HUDEP-2 (cell line): ENCODE data around the gene B4GALT4.
A peak's percentile ranks its signal among the peaks of the same experiment; 100 is the strongest.
"Not testable (repeated sequence)": the region's sequence is repeated elsewhere in the genome, so short reads cannot be mapped to it uniquely, and the experiment has no call there.

Experiments used
- DNase-seq, 76 experiments: peaks; one replicate each; lab custom pipeline; 2025; ENCODE audit not compliant: unreplicated experiment in 76 of 76; lab: John Stamatoyannopoulos, UW

B4GALT4 gene, protein sequence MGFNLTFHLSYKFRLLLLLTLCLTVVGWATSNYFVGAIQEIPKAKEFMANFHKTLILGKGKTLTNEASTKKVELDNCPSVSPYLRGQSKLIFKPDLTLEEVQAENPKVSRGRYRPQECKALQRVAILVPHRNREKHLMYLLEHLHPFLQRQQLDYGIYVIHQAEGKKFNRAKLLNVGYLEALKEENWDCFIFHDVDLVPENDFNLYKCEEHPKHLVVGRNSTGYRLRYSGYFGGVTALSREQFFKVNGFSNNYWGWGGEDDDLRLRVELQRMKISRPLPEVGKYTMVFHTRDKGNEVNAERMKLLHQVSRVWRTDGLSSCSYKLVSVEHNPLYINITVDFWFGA

DNA sequence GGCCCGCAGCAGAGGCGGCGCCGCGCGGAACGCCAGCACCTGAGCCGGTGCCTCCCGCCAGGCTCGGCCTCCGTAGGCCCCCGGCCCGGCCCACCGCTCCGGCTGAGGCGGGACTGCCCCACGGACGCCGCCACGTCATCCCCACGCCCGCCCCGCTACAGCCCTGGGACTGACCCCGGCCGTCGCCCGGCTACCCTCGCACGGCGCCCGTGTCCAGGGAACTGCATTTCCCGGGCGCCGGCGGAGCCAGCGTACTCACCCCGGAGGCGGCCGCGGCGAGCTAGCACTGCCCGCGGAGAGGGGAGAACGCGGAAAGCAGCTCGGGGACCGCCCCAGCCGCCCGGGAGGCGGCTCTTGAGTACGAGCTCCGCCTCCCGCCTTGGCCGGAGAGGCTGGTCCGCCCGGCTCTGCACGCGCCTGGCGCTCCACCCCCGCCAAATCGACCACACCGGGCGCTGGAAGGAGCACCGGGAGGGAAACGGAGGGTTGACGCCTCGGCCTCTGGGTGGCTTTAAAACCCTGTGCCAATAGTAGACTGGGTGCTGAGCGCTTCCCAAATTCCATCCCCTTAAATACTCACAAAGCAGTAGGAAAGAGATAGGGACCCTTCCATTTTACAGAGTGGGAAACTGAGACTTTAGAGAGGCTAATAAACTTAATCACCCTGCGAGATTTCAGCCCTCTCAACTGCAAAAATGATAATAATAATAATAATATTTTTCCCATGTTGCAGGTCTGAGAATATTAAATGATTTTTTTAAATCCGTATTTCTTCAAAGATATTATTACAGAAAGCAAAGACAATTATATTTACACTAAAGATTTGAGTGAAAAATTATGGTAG, at the start of gene B4GALT4:
Gene B4GALT4, minus strand, starts transcription at position 288 of the 844 bp plus-strand sequence. CDS start 10,779 bp downstream, outside the sequence.
- DNase-seq = peak in 73 of 76 experiments; percentile 9 to 83 (median 60)

DNA sequence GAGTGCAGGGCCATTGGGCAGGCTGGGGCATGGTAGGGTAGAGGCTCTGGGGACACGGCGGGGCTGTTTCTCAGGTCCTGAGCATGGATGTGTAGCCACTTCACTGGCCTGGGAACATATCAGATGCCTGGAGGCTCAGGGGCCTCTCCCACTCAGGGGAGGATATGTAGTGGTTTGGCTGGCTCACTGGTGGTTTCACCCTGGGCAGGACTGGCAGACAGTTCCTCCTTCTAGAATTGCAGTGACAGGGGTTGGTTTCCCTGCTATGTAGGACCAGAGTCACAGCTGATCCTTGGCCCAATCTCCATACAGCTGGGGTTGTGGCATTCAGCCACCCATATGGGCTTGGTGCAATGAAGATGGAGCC, 48.7 kb upstream of the B4GALT4 start:
- no peak for DNase-seq

- DNase-seq = no peak
Measured at GRCh38 chr3:119288669-119289403, 48.2 kb upstream of the B4GALT4 start.

DNA sequence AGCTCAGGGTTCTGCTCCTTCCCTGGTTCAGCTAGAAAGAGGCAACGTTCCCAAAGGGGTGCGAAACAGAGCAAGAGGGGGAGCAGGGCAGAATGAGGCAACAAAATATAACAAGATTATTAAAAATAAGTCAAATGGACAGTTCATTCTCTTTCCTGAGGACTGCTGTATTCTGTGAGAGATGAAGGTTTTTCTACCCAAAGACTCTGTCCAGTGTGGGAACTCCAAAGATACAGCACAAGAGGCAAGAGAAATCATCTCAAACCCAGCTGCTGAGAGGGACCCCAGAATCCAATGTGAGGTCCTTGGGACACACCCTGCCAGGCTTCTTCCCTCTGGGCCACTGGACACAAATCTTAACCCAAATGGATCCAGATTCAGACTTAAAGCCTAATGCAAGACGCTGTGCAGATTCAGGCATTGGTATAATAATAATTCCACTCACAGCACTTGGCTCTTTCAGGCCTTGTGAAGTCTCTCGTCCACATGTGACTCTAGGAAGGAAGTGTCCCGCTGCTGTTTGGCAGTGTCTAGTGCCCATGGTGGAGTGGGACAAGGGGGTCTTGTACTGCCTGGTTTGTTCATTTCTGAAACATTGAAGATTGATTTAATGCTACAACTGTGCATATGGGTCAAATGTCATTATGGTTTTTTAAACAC, 39.0 kb upstream of the B4GALT4 start:
- DNase-seq = no peak

GRCh38 chr3:119279101-119279554, 38.5 kb upstream of the B4GALT4 start:
- DNase-seq = peak in 4 of 76 experiments; percentile 2 to 16 (median 8)

DNA sequence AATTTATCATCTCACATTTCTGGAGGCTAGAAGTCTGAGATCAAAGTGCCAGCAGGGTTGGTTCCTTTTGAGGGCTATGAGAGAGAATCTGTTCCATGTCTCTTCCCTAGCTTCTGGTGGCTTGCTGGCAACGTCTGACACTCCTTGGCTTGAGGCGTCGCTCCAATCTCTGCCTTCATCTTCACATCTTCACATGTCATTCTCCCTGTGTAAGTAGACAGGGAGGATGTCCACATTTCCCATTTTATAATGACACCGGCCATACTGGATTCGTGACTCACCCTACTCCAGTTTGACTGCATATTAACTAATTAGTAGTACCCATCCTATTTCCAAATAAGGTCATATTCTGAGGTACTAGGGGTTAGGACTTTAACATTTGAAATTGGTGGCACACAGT, 36.0 kb upstream of the B4GALT4 start:
- DNase-seq = no peak

DNA sequence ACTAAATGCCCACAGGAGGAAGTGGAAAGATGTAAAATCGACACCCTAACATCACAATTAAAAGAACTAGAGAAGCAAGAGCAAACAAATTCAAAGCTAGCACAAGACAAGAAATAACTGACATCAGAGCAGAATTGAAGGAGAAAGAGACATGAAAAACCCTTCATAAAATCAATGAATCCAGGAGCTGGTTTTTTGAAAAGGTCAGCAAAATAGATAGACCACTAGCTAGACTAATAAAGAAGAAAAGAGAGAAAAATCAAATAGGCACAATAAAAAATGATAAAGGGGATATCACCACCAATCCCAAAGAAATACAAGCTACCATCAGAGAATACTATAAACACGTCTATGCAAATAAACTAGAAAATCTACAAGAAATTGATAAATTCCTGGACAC, 29.5 kb upstream of the B4GALT4 start:
- DNase-seq = not testable (repeated sequence)

DNA sequence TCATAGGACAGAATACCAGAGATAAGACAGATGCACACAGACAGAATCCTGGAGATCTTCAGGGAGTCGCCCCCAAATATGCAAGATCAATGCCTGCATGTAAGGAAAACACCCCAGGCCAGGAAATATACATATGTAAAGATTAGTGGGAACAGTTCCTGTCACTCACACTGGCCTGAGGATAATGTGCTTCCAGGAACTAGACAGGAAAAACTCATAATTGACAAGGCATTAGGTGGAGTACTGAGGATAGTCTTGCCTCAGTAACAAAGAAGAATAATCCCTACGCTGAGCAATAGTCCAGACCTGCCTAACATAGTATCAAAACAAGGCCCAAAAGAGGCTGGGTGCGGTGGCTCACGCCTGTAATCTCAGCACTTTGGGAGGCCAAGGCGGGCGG, 20.4 kb upstream of the B4GALT4 start:
- DNase-seq = no peak

DNA sequence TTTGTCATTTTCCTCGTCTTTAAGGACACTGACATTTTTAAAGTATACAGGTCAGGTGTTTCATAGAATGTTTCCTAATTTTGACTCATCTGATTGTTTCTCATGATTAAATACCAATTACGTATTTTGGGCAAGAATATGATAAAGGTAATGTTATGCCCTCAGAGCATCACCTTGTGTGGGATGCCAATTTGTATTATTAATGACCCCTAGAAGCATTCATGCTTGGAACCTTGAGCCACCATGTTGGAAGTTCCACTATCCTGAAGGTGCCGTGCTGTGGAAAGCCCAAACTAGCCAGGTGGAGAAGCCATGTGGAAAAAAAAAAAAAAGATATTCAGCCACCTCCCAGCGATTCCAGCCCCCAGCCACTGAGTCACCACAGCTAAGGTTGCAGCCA, 19.1 kb upstream of the B4GALT4 start:
- DNase-seq = no peak

GRCh38 chr3:119258915-119259314, 18.2 kb upstream of the B4GALT4 start:
- no peak for DNase-seq

DNA sequence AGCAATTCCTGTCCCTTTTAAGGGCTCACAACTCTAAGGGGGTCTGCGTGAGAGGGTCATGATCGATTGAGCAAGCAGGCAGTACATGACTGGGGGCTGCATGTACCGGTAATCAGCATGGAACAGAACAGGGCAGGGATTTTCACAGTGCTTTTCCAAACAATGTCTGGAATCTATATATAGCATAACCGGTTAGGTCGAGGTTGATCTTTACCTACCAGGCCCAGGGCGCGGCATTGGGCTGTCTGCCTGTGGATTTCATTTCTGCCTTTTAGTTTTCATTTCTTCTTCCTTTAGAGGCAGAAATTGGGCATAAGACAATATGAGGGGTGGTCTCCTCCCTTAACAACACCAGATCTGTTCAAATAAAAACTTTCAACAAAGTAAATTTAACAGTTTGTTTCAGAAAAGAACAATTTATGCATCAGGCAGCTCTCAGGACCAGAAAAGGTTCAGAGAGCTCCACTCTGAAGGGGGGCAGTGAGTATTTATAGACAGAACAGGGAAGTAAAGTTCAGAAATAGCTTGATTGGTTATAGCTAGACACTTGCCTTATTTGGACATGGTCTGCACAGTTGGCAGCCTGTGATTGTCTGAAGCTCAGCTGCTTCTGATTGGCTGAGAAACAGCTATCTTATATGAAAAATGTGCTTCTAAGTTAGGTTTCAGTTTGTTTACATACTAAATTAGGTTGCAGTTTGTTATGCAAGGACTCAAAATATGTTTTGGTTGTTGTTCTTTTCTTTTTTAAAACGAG, 17.2 kb upstream of the B4GALT4 start:
- DNase-seq = no peak

GRCh38 chr3:119257111-119257510, 16.4 kb upstream of the B4GALT4 start:
- DNase-seq = no peak

DNA sequence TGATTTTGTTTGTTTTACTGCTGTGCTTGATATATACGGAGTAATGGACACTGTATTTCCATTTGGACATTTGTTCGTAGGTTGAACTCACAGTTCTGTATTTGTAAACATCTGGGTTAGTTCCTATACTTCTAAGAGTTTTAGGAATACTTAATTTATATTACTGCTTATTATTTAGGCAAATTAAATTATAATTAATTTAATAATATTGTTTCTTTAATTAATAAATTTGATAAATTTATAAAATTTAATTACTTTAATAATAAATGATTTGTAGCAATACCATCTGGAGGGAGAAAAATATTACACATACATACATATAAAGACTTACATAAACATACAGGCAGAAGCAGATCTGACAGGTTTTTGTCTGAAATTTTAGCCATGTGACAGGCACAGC, 14.5 kb upstream of the B4GALT4 start:
- no peak for DNase-seq

GRCh38 chr3:119245778-119246177, 5.1 kb upstream of the B4GALT4 start:
- DNase-seq = no peak

DNA sequence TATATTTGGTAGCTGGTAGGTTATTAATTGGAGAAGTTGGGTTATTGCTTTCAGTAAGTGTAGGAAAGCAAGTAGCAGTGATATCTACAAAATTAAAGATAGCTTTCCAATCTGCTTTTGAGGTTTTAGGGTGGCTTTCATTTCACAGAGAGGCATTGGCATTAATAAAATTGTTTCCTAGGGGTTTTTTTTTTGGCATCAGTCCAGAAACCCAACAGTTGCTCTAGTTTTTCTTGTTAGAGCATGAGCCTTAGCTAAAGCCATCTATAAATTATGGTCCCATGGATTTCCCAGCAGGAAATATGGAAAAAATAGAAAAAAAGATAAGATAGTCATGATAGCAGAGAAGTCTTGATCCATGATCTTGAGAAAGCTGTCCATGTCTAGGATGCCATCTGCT, 3.0 kb upstream of the B4GALT4 start:
- DNase-seq = no peak

- not testable (repeated sequence) for DNase-seq
Measured at GRCh38 chr3:119243058-119243529, 2.4 kb upstream of the B4GALT4 start.

GRCh38 chr3:119242387-119243057, 1.8 kb upstream of the B4GALT4 start:
- not testable (repeated sequence) for DNase-seq

DNA sequence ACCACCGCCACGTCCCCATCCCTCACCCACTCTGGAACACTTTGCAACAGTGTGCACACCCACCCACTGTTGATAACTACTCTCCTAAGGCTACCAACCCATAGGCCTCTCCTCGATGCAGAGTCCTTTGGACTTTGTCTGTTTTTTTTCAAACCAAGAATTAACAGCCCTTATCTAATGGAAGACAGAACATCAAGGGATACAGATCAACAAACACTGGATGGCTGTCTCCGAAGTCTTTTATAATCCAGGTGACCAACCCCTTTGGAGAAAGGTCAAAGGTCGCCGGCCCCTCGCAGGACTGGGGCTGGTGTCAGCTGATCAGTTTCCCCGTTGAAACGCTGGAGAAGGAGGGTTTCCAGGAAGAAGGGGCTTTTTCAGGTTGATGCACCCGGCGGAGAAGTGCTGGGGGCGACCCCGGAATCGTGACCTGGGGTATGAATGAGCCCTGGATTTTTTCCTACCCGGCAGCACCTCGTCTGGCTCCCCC, 532 bp downstream of the B4GALT4 start:
- DNase-seq = peak in 6 of 76 experiments; percentile 4 to 34 (median 16)
